Activated T-cell treated with anti-CD3 and anti-CD28 coated beads for 1 hour (primary cell): ENCODE results near the gene POLQ.
"Not testable (repeated sequence)": the region's sequence is repeated elsewhere in the genome, so short reads cannot be mapped to it uniquely, and the experiment has no call there.

ENCODE experiments used
- DNase-seq: peaks from one replicate; pipeline ENCODE4 v3.0.0-alpha.2; 2020; ENCODE audit warnings: low read depth

The POLQ gene

GRCh38 chr3:121418182-121418581 is 127.6 kb downstream of the POLQ start:
- DNase-seq, result no peak

- no peak for DNase-seq
These were observed 130.9 kb downstream of the POLQ start for GRCh38 chr3:121414924-121415323.

GRCh38 chr3:121411523-121411922 is 134.3 kb downstream of the POLQ start:
- no peak for DNase-seq

- no peak for DNase-seq
These were observed 140.2 kb downstream of the POLQ start for GRCh38 chr3:121405631-121406030.

GRCh38 chr3:121399820-121400219 is 146.0 kb downstream of the POLQ start:
- no peak for DNase-seq

- DNase-seq, result not testable (repeated sequence)
These were observed 147.7 kb downstream of the POLQ start for GRCh38 chr3:121398051-121398450.

GRCh38 chr3:121395967-121396366 is 149.8 kb downstream of the POLQ start:
- not testable (repeated sequence) for DNase-seq

- not testable (repeated sequence) for DNase-seq
These were observed 157.5 kb downstream of the POLQ start for GRCh38 chr3:121388308-121388707.
